A673 (cell line): ENCODE measurements around the gene DPM1. TPM values are rescaled to one million over a fixed set of nuclear protein-coding genes. Genes with fewer than 3 reads are reported as not detected.

Experiments used
- BruUV-seq: library from RNA; stranded (reverse); fragments of 400-500 nt; replicated peaks from 2 replicates; lab custom pipeline; 2021; lab: Mats Ljungman, UMichigan
- CTCF ChIA-PET: fragments of 300-600 bp; sonication (Branson Sonifier 250); formaldehyde crosslinking; loops from one replicate; lab custom pipeline; 2022; ENCODE audit warnings: antibody characterized with exemption; lab: Charles Lee
- POLR2A ChIA-PET: fragments of 300-600 bp; sonication (Branson Sonifier 250); formaldehyde crosslinking; loops from one replicate; lab custom pipeline; 2022; ENCODE audit warnings: antibody characterized with exemption; ENCODE audit not compliant: low non-redundant PET; lab: Charles Lee
- DNase-seq: peaks from one replicate; pipeline ENCODE4 v3.0.0-alpha.2; 2015; ENCODE audit warnings: low spot score
- H3K27ac ChIP-seq: fragments of 200-600 bp; sonication (generic); 2 replicates; pipeline ENCODE4 v1.5.1; 2016; ENCODE audit warnings: mixed run types, low read depth, mild to moderate bottlenecking, mixed read lengths, antibody characterized with exemption, low read length; ENCODE audit not compliant: poor library complexity, severe bottlenecking
- H3K27me3 ChIP-seq: fragments of 200-600 bp; sonication (generic); replicated peaks from 2 replicates; pipeline ENCODE4 v1.6.1; 2017; ENCODE audit warnings: mixed run types, low read depth, mild to moderate bottlenecking, mixed read lengths, antibody characterized with exemption, low read length; ENCODE audit not compliant: insufficient read depth, poor library complexity
- H3K36me3 ChIP-seq: fragments of 200-600 bp; sonication (generic); 2 replicates; pipeline ENCODE4 v1.6.1; 2016; ENCODE audit warnings: mixed run types, mild to moderate bottlenecking, mixed read lengths, antibody characterized with exemption, low read length; ENCODE audit not compliant: insufficient read depth, poor library complexity, severe bottlenecking
- H3K4me1 ChIP-seq: fragments of 200-600 bp; sonication (generic); 2 replicates; pipeline ENCODE4 v1.6.1; 2017; ENCODE audit warnings: mixed run types, mild to moderate bottlenecking, mixed read lengths, antibody characterized with exemption, low read length; ENCODE audit not compliant: insufficient read depth, poor library complexity, severe bottlenecking
- H3K4me3 ChIP-seq: fragments of 200-600 bp; sonication (generic); 2 replicates; pipeline ENCODE4 v1.5.1; 2016; ENCODE audit warnings: low read depth, mixed run types, mild to moderate bottlenecking, mixed read lengths, low read length; ENCODE audit not compliant: poor library complexity, severe bottlenecking
- H3K9me3 ChIP-seq: fragments of 200-600 bp; sonication (generic); 2 replicates; pipeline ENCODE4 v1.6.1; 2016; ENCODE audit warnings: mixed run types, low read depth, mild to moderate bottlenecking, mixed read lengths, antibody characterized with exemption, low read length; ENCODE audit not compliant: poor library complexity, severe bottlenecking
- CTCF ChIP-seq: fragments of 300-800, 200-600 bp; sonication (generic); conservative IDR thresholded peaks from 2 replicates; pipeline ENCODE4 v1.5.1; 2017; ENCODE audit warnings: low read depth, mild to moderate bottlenecking, antibody characterized with exemption, low read length, moderate library complexity, mixed read lengths
- EZH2 ChIP-seq: fragments of 200-600 bp; sonication (generic); IDR thresholded peaks from 2 replicates; pipeline ENCODE4 v1.6.1; 2017; ENCODE audit warnings: borderline replicate concordance, low read depth, mild to moderate bottlenecking, mixed read lengths, antibody characterized with exemption, low read length; ENCODE audit not compliant: poor library complexity, severe bottlenecking
- intact Hi-C: fragments of 100-400 bp; cut with micrococcal nuclease; formaldehyde crosslinking; loops from one replicate; pipeline ENCODE4 v1.10.0; 2022; ENCODE audit not compliant: unreplicated experiment
- total RNA-seq: library from RNA; stranded (reverse); gene quantifications from 2 replicates; pipeline ENCODE4 v1.2.3, GENCODE V29; 2021

The DPM1 gene
- total RNA-seq, 1 experiment from 2014 or later = 65.5 TPM

DNA sequence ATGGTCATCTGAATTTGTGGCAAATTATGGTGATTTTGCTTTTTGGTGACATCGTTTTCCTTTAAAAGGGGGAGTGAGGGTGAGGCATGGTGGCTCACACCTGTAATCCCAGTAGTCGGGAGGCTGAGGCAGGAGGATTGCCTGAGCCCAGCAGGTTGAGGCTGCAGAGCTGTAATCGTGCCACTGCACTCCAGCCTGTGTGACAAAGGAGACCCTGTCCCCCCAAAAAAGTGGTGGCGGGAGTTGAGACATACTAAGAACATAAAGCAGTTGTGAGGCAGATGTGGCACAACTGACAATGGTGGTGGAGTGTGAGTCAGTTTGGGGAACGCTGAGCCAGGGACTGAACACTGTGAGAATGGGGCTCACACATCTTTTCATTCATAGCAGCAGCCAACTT is 72.6 kb downstream of the DPM1 start:
- DNase-seq = no peak
- Histone ChIP-seq H3K9me3 (no peaks in the 10 kb centered on the region), H3K4me3 (no peak overlapping the region), H3K27ac (no peak overlapping the region), H3K27me3 (no peaks in the 10 kb centered on the region), H3K36me3 (peaks cover 26% of the 10 kb centered on the region), H3K4me1 (no peaks in the 10 kb centered on the region)
- ChIA-PET CTCF (no interaction called here), POLR2A (no interaction called here)
- intact Hi-C loops = no loop called here
- TF ChIP-seq EZH2 (no peak), CTCF (no peak)
- BruUV-seq = no TSS peak

GRCh38 chr20:50885068-50885467 is 73.3 kb downstream of the DPM1 start:
- no peaks in the 10 kb centered on the region for H3K4me1 ChIP-seq
- H3K27me3 ChIP-seq = no peaks in the 10 kb centered on the region
- H3K4me3 ChIP-seq = no peak overlapping the region
- CTCF ChIA-PET = no interaction called here
- peaks cover 22% of the 10 kb centered on the region for H3K36me3 ChIP-seq
- BruUV-seq = no TSS peak
- H3K9me3 ChIP-seq = no peaks in the 10 kb centered on the region
- intact Hi-C loops = no loop called here
- TF ChIP-seq EZH2 (no peak), CTCF (no peak)
- DNase-seq = no peak
- POLR2A ChIA-PET = interaction anchor here (0.6 kb wide), 1 partner anchor 83 kb away, joined by 3 read pairs; no protein-coding TSS in a partner anchor
- H3K27ac ChIP-seq = no peak overlapping the region

Other genes starting within 250 kb of the DPM1 start
- gene PARD6B, start 227.0 kb downstream of the DPM1 start, total RNA-seq = 24.7 and 28.1 TPM in 2 replicates
- 28.4 and 35.2 TPM in 2 replicates for gene BCAS4, start 163.5 kb downstream of the DPM1 start, total RNA-seq
- gene ADNP, start 27.1 kb downstream of the DPM1 start, total RNA-seq = 104 and 108 TPM in 2 replicates
- 5.3 and 5.9 TPM in 2 replicates for gene MOCS3, start 286 bp upstream of the DPM1 start, total RNA-seq
- gene KCNG1, start 64.6 kb upstream of the DPM1 start, total RNA-seq = 19.6 and 22.7 TPM in 2 replicates